HG02571 (cell line): ENCODE data around the gene HAUS6.
"Not testable (repeated sequence)": the region's sequence is repeated elsewhere in the genome, so short reads cannot be mapped to it uniquely, and the experiment has no call there.

Experiments
- ATAC-seq: cut with Tn5 transposase; IDR thresholded peaks from one replicate; pipeline ENCODE4 v1.9.1; 2021; ENCODE audit warnings: mild to moderate bottlenecking, moderate library complexity; ENCODE audit not compliant: unreplicated experiment

The HAUS6 gene, protein sequence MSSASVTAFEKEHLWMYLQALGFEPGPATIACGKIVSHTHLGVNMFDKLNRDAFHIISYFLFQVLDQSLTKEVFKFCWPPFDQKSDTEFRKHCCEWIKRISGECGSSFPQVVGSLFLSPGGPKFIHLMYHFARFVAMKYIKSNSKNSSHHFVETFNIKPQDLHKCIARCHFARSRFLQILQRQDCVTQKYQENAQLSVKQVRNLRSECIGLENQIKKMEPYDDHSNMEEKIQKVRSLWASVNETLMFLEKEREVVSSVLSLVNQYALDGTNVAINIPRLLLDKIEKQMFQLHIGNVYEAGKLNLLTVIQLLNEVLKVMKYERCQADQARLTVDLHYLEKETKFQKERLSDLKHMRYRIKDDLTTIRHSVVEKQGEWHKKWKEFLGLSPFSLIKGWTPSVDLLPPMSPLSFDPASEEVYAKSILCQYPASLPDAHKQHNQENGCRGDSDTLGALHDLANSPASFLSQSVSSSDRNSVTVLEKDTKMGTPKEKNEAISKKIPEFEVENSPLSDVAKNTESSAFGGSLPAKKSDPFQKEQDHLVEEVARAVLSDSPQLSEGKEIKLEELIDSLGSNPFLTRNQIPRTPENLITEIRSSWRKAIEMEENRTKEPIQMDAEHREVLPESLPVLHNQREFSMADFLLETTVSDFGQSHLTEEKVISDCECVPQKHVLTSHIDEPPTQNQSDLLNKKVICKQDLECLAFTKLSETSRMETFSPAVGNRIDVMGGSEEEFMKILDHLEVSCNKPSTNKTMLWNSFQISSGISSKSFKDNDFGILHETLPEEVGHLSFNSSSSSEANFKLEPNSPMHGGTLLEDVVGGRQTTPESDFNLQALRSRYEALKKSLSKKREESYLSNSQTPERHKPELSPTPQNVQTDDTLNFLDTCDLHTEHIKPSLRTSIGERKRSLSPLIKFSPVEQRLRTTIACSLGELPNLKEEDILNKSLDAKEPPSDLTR

GRCh38 chr9:19102631-19103345 lies at the start of gene HAUS6:
Gene HAUS6 (minus strand): TSS chr9:19102904. CDS start chr9:19102651, 253 bp downstream.
- ATAC-seq: peak; percentile 99

- ATAC-seq: not testable (repeated sequence)
Measured at GRCh38 chr9:19152160-19152498, 49.4 kb upstream of the HAUS6 start.

GRCh38 chr9:19151425-19152159 lies 48.9 kb upstream of the HAUS6 start:
- no peak for ATAC-seq

DNA sequence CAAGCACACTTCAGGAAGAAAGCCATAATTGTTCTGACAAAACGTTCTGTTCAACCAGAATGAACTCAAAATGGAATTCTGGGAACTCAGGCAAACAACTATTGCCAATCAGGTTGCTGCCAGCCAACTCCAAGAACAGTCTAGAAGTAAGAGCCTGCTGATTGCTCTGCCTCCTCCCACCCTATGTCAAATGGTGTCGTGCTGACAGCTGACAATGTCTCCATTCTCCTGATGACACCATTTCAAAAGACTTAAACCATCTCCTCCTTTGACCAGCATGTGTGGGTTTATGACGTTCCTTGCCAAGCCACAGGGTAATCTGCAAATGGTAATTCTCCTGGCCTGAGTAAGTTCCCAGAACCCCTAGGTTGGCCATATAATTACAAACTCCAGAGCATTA lies 46.5 kb upstream of the HAUS6 start:
- no peak for ATAC-seq

DNA sequence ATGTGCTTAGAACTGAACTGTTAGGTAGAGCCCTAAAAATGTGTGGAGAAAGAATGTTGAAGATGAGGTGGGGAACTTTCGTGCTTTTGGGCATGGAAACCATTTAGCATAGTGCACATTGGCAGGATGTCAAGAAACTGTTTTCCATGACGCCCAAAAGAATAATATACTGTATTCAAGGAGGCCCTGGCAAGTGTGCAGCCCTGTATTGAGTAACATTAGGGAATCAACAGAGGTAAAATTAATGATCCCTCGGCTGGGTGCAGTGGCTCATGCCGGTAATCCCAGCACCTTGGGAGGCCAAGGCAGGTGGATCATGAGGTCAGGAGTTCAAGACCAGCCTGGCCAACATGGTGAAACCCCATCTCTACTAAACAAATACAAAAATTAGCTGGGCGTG lies 45.5 kb upstream of the HAUS6 start:
- no peak for ATAC-seq

DNA sequence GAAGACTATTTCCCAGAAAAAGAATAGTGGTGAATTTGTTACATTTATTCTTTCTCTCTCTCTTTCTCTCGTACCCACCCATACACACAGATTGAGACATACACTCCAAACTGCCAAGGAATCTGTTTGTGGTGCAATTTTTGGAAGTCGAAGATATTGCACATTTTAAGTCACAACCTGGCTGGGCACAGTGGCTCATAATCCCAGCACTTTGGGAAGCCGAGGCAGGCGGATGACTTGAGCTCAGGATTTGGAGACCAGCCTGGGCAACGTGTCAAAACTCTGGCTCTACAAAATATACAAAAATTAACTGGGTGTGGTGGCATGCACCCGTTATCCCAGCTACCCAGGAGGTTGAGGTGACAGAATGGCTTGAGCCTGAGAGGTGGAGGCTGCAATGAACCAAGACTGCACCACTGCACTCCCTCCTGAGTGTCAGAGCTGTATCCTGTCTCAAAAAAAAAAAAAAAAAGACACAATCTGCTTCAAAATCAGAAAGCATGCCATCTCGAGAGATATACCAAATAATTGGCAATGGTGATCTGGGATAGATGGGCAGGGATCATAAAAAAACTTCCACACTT lies 43.8 kb upstream of the HAUS6 start:
- ATAC-seq: no peak

DNA sequence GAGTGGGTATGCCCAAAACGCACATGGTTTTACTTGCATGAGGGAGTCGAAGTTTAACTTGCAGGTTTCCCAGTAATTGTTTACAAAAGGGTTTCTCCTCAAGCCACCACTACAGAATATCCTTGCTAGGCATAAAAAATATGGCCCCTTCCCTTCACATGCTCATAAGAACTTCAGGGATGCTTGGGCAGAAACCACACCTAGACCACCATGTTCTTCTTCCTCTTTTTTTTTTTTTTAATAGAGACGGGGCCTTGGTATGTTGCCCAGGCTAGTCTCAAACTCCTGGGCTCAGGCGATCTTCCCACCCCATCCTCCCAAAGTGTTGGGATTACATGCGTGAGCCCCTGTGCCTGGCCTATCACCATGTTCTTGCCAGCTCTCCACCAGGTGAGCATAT lies 43.2 kb upstream of the HAUS6 start:
- ATAC-seq: no peak

- ATAC-seq: no peak
Measured at GRCh38 chr9:19140259-19140658, 37.6 kb upstream of the HAUS6 start.

- ATAC-seq: no peak
Measured at GRCh38 chr9:19138084-19138483, 35.4 kb upstream of the HAUS6 start.

DNA sequence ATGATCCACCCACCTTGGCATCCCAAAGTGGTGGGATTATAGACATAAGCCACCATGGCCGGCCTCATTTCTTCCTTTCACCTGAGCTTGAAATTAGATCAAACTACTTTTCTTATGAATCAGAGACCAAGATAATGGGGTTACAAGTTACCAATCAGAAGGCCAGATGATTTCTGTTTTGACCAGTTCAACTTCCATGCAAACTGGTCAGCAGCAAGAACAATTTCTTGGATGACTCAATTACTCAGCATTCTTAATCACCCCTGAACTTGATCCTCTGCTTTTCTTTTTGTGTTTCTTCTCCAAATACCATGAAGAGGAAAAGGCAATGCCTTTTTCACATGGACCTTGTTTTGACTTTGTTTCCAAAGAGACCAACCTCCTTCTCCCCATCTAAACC lies 34.6 kb upstream of the HAUS6 start:
- ATAC-seq: no peak

GRCh38 chr9:19136129-19136528 lies 33.4 kb upstream of the HAUS6 start:
- ATAC-seq: no peak

DNA sequence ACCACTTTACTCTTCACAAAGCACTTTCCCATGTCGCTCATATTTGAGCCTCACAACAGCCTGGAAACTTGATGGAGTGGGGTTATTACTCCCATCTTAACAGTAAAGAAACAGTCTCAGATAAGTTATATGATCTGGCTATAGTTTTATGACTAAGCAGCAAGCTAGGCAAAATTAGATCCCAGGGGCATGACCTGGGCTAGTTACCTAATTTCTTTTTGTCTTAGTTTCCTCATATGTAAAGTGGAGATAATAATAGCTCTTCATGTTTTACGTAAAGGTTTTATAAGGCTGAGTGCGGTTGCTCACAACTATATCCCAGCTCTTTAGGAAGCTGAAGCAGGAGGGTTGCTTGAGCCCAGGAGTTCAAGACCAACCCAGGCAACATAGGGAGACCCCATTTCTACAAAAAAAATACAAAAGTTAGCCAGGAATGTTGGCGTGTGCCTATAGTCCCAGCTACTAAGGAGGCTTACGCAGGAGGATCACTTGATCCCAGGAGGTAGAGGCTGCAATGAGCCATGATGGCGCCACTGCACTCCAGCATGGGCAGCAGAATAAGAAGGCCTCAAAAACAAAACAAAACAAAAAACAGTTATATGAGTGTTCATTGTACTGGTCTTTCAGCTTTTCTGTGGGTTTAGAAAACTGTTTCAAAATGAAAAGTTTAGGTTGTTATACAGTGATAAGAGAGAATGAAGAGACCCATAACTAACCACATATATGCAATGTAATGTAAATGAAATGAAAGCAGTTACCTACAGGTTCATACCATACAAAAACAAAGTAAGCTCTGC lies 31.0 kb upstream of the HAUS6 start:
- no peak for ATAC-seq

- no peak for ATAC-seq
Measured at GRCh38 chr9:19130436-19130835, 27.7 kb upstream of the HAUS6 start.

- peak; percentile 8 for ATAC-seq
Measured at GRCh38 chr9:19127871-19128500, 25.3 kb upstream of the HAUS6 start.

DNA sequence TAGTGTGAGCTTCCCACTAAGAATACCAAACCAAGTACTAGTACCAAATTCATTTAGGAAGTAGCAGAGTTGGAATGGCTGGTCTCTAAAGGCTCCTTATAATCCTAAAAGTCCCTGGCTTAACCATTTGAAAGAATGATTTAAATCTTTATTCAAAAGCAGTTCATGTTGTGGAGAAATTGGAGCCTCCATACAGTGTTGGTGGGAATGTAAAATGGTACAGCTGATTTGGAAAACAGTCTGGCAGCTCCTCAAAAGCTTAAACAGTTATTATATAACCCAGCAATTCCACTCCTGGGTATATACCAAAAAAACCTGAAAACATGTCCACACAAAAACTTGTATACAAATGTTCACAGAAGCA lies 21.7 kb upstream of the HAUS6 start:
- no peak for ATAC-seq

DNA sequence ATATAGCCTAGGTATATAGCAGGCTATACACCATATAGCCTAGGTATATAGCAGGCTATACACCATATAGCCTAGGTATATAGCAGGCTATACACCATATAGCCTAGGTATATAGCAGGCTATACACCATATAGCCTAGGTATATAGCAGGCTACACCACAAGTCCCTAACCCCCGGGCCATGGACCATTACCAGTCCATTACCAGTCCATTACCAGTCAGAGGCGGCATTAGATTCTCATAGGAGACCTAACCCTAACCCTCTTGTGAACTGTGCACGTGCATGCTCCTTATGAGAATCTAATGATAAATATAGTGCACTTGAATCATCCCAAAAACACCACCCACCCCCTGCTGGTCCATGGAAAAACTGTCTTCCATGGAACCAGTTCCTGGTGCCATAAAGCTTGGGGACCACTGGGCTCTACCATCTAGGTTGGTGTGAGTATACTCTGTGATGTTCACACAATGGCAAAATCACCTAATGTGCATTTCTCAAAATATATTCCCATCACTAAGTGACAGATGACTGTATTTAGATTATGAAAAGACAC lies 19.9 kb upstream of the HAUS6 start:
- no peak for ATAC-seq

- no peak for ATAC-seq
Measured at GRCh38 chr9:19120877-19121276, 18.2 kb upstream of the HAUS6 start.

GRCh38 chr9:19119801-19120440 lies 17.2 kb upstream of the HAUS6 start:
- no peak for ATAC-seq
